ENCODE data around the gene TFB1M. TPM values are rescaled to one million over a fixed set of nuclear protein-coding genes. Genes with fewer than 3 reads are reported as not detected.
"Not testable (repeated sequence)": the region's sequence is repeated elsewhere in the genome, so short reads cannot be mapped to it uniquely, and the experiment has no call there.

The TFB1M gene
- total RNA-seq, 2 experiments from 2014 or later: 48.5 to 54.9 TPM

DNA sequence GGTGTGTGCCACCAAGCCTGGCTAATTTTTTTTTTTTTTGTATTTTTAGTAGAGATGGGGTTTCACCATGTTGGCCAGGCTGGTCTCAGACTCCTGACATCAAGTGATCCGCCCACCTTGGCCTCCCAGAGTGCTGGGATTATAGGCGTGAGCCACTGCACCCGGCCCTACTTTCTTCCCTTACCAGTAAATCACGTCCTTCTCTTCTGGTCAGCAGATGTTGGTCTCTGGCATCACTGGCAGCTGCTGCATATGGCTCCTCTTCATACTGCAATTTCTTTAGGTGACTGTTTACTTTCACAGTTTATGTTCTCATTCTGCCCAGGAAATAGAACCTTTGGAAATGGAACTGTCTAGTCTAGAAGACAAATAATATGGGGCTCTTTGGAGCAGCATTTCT is 83.3 kb downstream of the TFB1M start:
- H3K27me3 Mint-ChIP-seq: peaks cover 12% of the 10 kb centered on the region
- H3K36me3 Mint-ChIP-seq, H3K27ac Mint-ChIP-seq: not testable (repeated sequence)

DNA sequence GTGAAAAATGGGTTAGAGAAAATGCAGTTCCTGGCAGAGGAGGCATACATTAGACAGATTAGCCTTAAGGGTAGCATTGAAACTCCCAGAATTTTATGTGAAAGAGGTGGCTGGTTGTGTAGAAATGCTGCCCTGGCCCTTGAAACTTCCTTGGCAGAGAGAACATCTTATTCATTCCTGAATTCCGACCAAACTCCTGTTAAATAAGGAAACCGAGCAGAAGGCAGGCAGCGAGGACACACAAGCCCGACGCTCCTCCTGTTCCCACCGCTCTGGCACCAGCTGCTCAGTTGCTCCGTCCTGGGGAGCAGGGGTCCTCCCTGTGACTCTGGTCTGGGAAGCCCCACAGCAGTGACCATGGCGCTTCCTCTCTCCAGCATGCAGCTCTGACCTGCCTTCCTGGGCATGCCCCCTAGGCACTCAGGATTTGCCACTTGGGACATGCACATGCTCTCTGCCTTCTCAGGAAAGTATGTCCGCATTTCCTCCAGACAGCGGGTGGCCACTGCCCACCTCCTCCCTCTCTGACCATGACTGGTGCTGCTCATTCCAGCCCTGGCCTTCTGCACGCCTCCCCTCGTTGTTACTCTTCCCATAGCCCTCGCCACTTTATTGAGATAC is 85.6 kb downstream of the TFB1M start:
- Mint-ChIP-seq H3K9me3 (peaks cover 5% of the 10 kb centered on the region), H3K27ac (no peak overlapping the region), H3K4me1 (peaks cover 10% of the 10 kb centered on the region), H3K36me3 (peaks cover 5% of the 10 kb centered on the region), H3K27me3 (peaks cover 15% of the 10 kb centered on the region), H3K4me3 (no peak overlapping the region)
- no peak for DNase-seq

More for the DNA sequence above, 83.3 kb downstream of the TFB1M start:
- not testable (repeated sequence) for H3K4me3 Mint-ChIP-seq, DNase-seq, H3K4me1 Mint-ChIP-seq, H3K9me3 Mint-ChIP-seq

DNA sequence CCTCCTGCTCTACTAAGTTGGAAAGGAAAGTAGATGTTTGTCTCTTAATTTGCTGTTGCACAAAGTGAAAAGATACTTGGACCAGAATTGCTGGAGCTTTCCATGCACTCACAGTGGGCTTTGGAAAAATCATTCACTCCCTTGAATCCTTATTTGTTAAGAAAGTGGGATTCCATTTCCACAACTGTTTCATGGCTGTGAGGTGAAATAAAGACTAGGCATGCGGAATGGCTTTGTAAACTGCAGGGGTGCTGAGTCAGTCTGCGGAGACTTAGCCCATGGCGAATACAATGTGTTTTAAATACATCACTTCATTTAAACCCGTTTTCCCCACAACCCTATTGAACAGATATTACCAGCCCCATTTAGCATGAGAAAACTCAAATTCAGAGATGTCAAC is 87.2 kb downstream of the TFB1M start:
- Mint-ChIP-seq H3K27me3 (peaks cover 13% of the 10 kb centered on the region), H3K4me1 (peaks cover 12% of the 10 kb centered on the region), H3K36me3 (peaks cover 5% of the 10 kb centered on the region), H3K27ac (no peak overlapping the region), H3K4me3 (no peak overlapping the region), H3K9me3 (peaks cover 5% of the 10 kb centered on the region)
- DNase-seq: no peak

- Mint-ChIP-seq H3K27me3 (peaks cover 15% of the 10 kb centered on the region), H3K9me3 (peaks cover 1% of the 10 kb centered on the region), H3K4me3 (no peak overlapping the region), H3K4me1 (peaks cover 12% of the 10 kb centered on the region), H3K27ac (peak overlapping the region; percentile 65), H3K36me3 (peaks cover 1% of the 10 kb centered on the region)
- no peak for DNase-seq
Measured at GRCh38 chr6:155224618-155225017, 89.7 kb downstream of the TFB1M start.

DNA sequence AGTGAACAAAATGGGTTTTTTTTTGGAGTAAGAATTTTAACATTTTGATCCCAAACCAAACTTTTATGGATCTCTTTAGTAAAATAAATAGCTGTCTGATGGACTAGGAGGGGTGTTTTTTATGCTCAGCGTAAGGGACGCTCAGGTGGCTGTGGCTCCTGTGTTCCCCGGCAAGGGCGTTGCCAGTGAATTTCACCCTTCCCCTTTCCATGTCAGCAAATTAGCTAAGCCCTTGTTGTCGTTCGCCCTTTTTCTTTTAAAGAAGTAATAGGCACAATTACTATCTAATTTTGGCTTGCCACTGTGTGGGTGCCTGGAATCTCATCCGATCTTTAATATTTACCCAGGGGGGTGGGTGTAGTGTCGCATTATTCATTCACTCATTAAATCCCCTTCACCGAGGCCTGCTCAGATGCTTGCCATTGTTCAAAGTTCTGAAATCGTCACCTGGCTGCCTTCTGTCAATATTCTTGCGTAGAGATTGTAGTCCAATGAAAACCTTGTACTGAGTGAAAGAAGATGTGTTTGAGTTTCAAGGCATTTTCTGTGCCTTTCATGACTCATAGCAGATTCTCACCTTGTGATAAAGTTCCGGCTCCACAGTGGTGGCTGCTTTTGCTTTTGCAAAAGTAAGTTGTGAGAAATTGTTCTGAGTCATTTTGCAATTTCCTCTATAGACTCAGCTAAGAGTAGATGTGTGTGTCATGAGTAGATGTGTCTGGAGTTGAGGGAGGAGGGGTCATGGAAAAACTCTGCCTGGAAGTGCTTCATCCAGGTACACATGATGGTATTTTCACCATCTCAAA is 90.4 kb downstream of the TFB1M start:
- no peak overlapping the region for H3K4me3 Mint-ChIP-seq
- no peaks in the 10 kb centered on the region for H3K36me3 Mint-ChIP-seq
- peaks cover 15% of the 10 kb centered on the region for H3K27me3 Mint-ChIP-seq
- peaks cover 12% of the 10 kb centered on the region for H3K4me1 Mint-ChIP-seq
- peak overlapping the region; percentile 65 for H3K27ac Mint-ChIP-seq
- H3K9me3 Mint-ChIP-seq: no peaks in the 10 kb centered on the region
- DNase-seq: peak; percentile 48

DNA sequence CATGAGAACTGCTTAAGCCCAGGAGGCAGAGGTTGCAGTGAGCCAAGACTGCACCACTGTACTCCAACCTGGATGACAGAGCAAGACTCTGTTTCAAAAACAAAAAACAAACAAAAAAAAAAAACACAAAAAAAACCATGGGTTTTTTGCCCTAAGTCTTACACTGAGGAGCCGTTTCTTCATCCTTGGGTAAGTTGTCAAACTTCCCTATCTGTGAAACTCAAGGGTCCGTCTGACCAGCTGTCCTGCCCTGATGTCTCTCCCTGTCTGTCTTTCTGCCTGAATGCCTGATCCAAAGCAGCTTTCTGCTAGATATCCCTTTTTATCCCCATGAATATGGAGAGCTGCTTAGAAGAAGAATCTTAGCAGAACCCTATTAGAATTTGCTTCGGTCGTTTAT is 91.8 kb downstream of the TFB1M start:
- Mint-ChIP-seq H3K27me3 (peaks cover 16% of the 10 kb centered on the region), H3K36me3 (no peaks in the 10 kb centered on the region), H3K27ac (no peak overlapping the region), H3K4me1 (peaks cover 12% of the 10 kb centered on the region), H3K9me3 (no peaks in the 10 kb centered on the region), H3K4me3 (no peak overlapping the region)
- no peak for DNase-seq

- no peak for DNase-seq
- Mint-ChIP-seq H3K27me3 (peaks cover 23% of the 10 kb centered on the region), H3K4me1 (peaks cover 12% of the 10 kb centered on the region), H3K9me3 (no peaks in the 10 kb centered on the region), H3K4me3 (no peak overlapping the region), H3K36me3 (no peaks in the 10 kb centered on the region), H3K27ac (no peak overlapping the region)
Measured at GRCh38 chr6:155221086-155221485, 93.2 kb downstream of the TFB1M start.

DNA sequence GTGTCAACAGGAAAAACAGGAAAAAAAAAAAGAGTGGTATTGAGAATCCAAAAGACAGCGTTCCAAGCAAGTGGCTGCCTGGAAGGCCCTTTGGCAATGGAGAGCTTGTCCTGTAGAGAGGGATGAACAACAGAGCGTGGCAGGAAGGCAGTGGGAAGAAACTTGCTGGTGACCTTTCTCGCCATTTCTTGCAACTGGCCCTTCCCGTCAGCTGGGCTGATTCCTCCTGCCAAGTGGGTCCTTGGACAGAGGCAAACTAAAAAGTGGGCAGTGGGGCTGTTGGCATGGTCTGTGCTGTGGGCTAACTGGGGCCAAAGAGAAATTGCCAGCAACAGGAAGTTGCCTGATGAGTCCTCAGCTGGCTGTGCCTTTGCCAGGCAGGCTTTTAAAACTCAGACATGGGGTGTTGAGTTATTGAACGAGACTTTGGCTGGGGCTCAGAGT is 94.4 kb downstream of the TFB1M start:
- Mint-ChIP-seq H3K9me3 (no peaks in the 10 kb centered on the region), H3K4me3 (no peak overlapping the region), H3K4me1 (peaks cover 12% of the 10 kb centered on the region)

GRCh38 chr6:155219299-155219698 is 95.0 kb downstream of the TFB1M start:
- no peak for DNase-seq
- H3K9me3 Mint-ChIP-seq: no peaks in the 10 kb centered on the region
- peaks cover 20% of the 10 kb centered on the region for H3K27me3 Mint-ChIP-seq
- H3K4me1 Mint-ChIP-seq: peaks cover 8% of the 10 kb centered on the region
- no peaks in the 10 kb centered on the region for H3K36me3 Mint-ChIP-seq
- H3K4me3 Mint-ChIP-seq: no peak overlapping the region
- H3K27ac Mint-ChIP-seq: no peak overlapping the region

More for the DNA sequence above, 94.4 kb downstream of the TFB1M start:
- no peaks in the 10 kb centered on the region for H3K36me3 Mint-ChIP-seq
- DNase-seq: no peak
- peaks cover 20% of the 10 kb centered on the region for H3K27me3 Mint-ChIP-seq
- H3K27ac Mint-ChIP-seq: no peak overlapping the region

GRCh38 chr6:155218711-155219110 is 95.6 kb downstream of the TFB1M start:
- H3K27ac Mint-ChIP-seq, H3K4me3 Mint-ChIP-seq, H3K4me1 Mint-ChIP-seq, H3K9me3 Mint-ChIP-seq, H3K36me3 Mint-ChIP-seq, DNase-seq: not testable (repeated sequence)
- H3K27me3 Mint-ChIP-seq: peaks cover 20% of the 10 kb centered on the region

DNA sequence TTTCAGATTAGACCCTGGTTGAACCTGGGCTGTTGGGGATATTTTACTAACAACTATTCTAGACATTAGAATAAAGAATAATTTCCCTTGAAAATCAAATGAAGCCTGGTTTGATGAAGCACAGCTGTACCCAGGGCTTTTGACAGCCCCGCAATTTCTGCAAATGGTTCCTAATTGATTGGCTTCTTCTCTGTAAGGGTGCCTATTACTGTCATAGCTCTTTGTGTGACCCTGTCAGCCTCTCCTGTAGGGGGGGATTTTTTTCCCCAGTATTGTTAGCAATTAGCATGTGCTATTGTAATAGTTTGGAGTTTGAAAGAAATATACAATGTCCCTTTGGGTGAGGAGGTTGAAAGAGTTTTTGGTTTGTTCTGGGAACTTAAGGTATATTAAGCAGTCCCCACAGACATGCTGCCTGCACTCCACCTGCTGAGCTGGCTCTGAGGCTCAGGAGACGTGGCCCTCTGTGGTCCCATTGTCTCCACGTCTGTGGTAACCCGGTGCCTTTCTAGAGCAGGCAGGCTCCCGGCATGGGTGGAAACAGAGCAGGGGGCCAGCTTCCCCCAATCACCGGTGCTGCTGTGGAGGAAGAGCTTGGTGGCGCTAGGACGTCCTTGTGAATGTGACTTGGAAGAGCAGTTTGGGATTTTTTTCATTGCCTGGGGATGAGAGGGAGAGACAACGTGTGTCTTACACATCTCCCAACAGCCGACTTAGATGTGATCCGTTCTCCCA is 97.8 kb downstream of the TFB1M start:
- H3K4me3 Mint-ChIP-seq: no peak overlapping the region

GRCh38 chr6:155215906-155216305 is 98.4 kb downstream of the TFB1M start:
- no peaks in the 10 kb centered on the region for H3K4me1 Mint-ChIP-seq
- peaks cover 16% of the 10 kb centered on the region for H3K27me3 Mint-ChIP-seq
- DNase-seq: no peak
- no peak overlapping the region for H3K27ac Mint-ChIP-seq
- no peaks in the 10 kb centered on the region for H3K9me3 Mint-ChIP-seq
- H3K36me3 Mint-ChIP-seq: no peaks in the 10 kb centered on the region
- H3K4me3 Mint-ChIP-seq: no peak overlapping the region

More for the DNA sequence above, 97.8 kb downstream of the TFB1M start:
- Mint-ChIP-seq H3K27me3 (peaks cover 16% of the 10 kb centered on the region), H3K36me3 (no peaks in the 10 kb centered on the region), H3K4me1 (no peaks in the 10 kb centered on the region), H3K9me3 (no peaks in the 10 kb centered on the region), H3K27ac (no peak overlapping the region)
- DNase-seq: no peak

GRCh38 chr6:155213611-155214372 is 100.5 kb downstream of the TFB1M start:
- no peak for DNase-seq
- Mint-ChIP-seq H3K4me3 (no peak overlapping the region), H3K27me3 (peaks cover 10% of the 10 kb centered on the region), H3K36me3 (no peaks in the 10 kb centered on the region), H3K4me1 (no peaks in the 10 kb centered on the region), H3K27ac (no peak overlapping the region), H3K9me3 (no peaks in the 10 kb centered on the region)

- Mint-ChIP-seq H3K27ac (no peak overlapping the region), H3K27me3 (peaks cover 13% of the 10 kb centered on the region), H3K36me3 (no peaks in the 10 kb centered on the region), H3K4me1 (no peaks in the 10 kb centered on the region), H3K9me3 (no peaks in the 10 kb centered on the region), H3K4me3 (no peak overlapping the region)
- DNase-seq: no peak
Measured at GRCh38 chr6:155212616-155213380, 101.5 kb downstream of the TFB1M start.
